ENCODE results near the gene SLC35F3.
"Not testable (repeated sequence)": the region's sequence is repeated elsewhere in the genome, so short reads cannot be mapped to it uniquely, and the experiment has no call there.

SLC35F3 gene

GRCh38 chr1:234206651-234207284, 302.3 kb downstream of the SLC35F3 start:
- no peak for DNase-seq

GRCh38 chr1:234208351-234208750, 303.9 kb downstream of the SLC35F3 start:
- DNase-seq: no peak

- no peak for DNase-seq
Measured at GRCh38 chr1:234208791-234209190, 304.3 kb downstream of the SLC35F3 start.

- DNase-seq: not testable (repeated sequence)
Measured at GRCh38 chr1:234210429-234210828, 306.0 kb downstream of the SLC35F3 start.

- DNase-seq: not testable (repeated sequence)
Measured at GRCh38 chr1:234211855-234212254, 307.4 kb downstream of the SLC35F3 start.

GRCh38 chr1:234212764-234213657, 308.5 kb downstream of the SLC35F3 start:
- no peak for DNase-seq

- no peak for DNase-seq
Measured at GRCh38 chr1:234213658-234214128, 309.2 kb downstream of the SLC35F3 start.

GRCh38 chr1:234214129-234214910, 309.8 kb downstream of the SLC35F3 start:
- peak; percentile 71 for DNase-seq

- no peak for DNase-seq
Measured at GRCh38 chr1:234214911-234215892, 310.7 kb downstream of the SLC35F3 start.

- no peak for DNase-seq
Measured at GRCh38 chr1:234216116-234216703, 311.7 kb downstream of the SLC35F3 start.

- DNase-seq: no peak
Measured at GRCh38 chr1:234217316-234217840, 312.9 kb downstream of the SLC35F3 start.

GRCh38 chr1:234218078-234218477, 313.6 kb downstream of the SLC35F3 start:
- DNase-seq: no peak

- no peak for DNase-seq
Measured at GRCh38 chr1:234219711-234220110, 315.2 kb downstream of the SLC35F3 start.

- no peak for DNase-seq
Measured at GRCh38 chr1:234221601-234222000, 317.1 kb downstream of the SLC35F3 start.

- DNase-seq: no peak
Measured at GRCh38 chr1:234222561-234223280, 318.2 kb downstream of the SLC35F3 start.

GRCh38 chr1:234226113-234226818, 321.8 kb downstream of the SLC35F3 start:
- DNase-seq: no peak

- DNase-seq: no peak
Measured at GRCh38 chr1:234226819-234227165, 322.3 kb downstream of the SLC35F3 start.

- DNase-seq: no peak
Measured at GRCh38 chr1:234229581-234230387, 325.3 kb downstream of the SLC35F3 start.

- peak; percentile 45 for DNase-seq
Measured at GRCh38 chr1:234230414-234230862, 326.0 kb downstream of the SLC35F3 start.
